DND-41 (cell line): ENCODE data around the gene CLCA1.

ENCODE experiments used
- ATAC-seq: fragments of 200-7000 bp; cut with Tn5 transposase; 3 replicates; pipeline ENCODE4 v1.9.1; 2021; ENCODE audit warnings: low read depth; ENCODE audit not compliant: insufficient read depth
- DNase-seq: peaks from one replicate; pipeline ENCODE4 v3.0.0-alpha.2; 2020
- H2AFZ ChIP-seq: 2 replicates; pipeline ENCODE4 v1.6.0; 2012; ENCODE audit warnings: low read depth, low read length
- H3K27ac ChIP-seq: 2 replicates; pipeline ENCODE4 v1.5.1; 2012; ENCODE audit warnings: low read length, inconsistent platforms
- H3K27me3 ChIP-seq: fragments of 200-600 bp; sonication (generic); 2 replicates; pipeline ENCODE4 v1.6.0; 2012; ENCODE audit warnings: low read length, mild to moderate bottlenecking, inconsistent platforms; ENCODE audit not compliant: insufficient read depth, poor library complexity
- H3K36me3 ChIP-seq: 2 replicates; pipeline ENCODE4 v1.5.1; 2012; ENCODE audit warnings: low read length, inconsistent platforms; ENCODE audit not compliant: insufficient read depth
- H3K4me1 ChIP-seq: 2 replicates; pipeline ENCODE4 v1.5.1; 2012; ENCODE audit warnings: mild to moderate bottlenecking, low read length; ENCODE audit not compliant: insufficient read depth
- H3K4me2 ChIP-seq: 2 replicates; pipeline ENCODE4 v1.6.0; 2012; ENCODE audit warnings: mild to moderate bottlenecking, moderate library complexity, low read length, inconsistent platforms; ENCODE audit not compliant: insufficient read depth
- H3K4me3 ChIP-seq, 2 experiments: fragments of 200-600 bp in 1 of 2; shearing (Covaris generic) in 1 of 2; 2 replicates each; pipeline ENCODE4 v1.5.1; 2012 to 2016; ENCODE audit warnings: inconsistent platforms in 2 of 2, low read length in 2 of 2, mild to moderate bottlenecking in 2 of 2, low read depth in 1 of 2, moderate library complexity in 1 of 2
- H3K79me2 ChIP-seq: 2 replicates; pipeline ENCODE4 v1.6.0; 2012; ENCODE audit warnings: low read length, inconsistent platforms; ENCODE audit not compliant: insufficient read depth
- H3K9ac ChIP-seq: 2 replicates; pipeline ENCODE4 v1.6.0; 2012; ENCODE audit warnings: low read depth, mild to moderate bottlenecking, inconsistent platforms, low read length, moderate library complexity
- H3K9me3 ChIP-seq: 2 replicates; pipeline ENCODE4 v1.5.1; 2012; ENCODE audit warnings: low read length, moderate library complexity, mild to moderate bottlenecking, inconsistent platforms; ENCODE audit not compliant: insufficient read depth, severe bottlenecking
- H4K20me1 ChIP-seq: 2 replicates; pipeline ENCODE4 v1.6.0; 2012; ENCODE audit warnings: low read length; ENCODE audit not compliant: insufficient read depth
- EZH2 ChIP-seq: IDR thresholded peaks from 3 replicates; pipeline ENCODE4 v1.6.1; 2012; ENCODE audit warnings: borderline replicate concordance, low read depth, mild to moderate bottlenecking, moderate library complexity, low read length, inconsistent platforms; ENCODE audit not compliant: severe bottlenecking
- TF ChIP-seq, protein P1 (sequence below): IDR thresholded peaks from 2 replicates; pipeline ENCODE4 v1.5.1; 2012; ENCODE audit warnings: borderline replicate concordance, low read length, moderate library complexity, mild to moderate bottlenecking; ENCODE audit not compliant: poor library complexity, severe bottlenecking; ENCODE audit errors: extremely low read depth

Gene CLCA1

DNA sequence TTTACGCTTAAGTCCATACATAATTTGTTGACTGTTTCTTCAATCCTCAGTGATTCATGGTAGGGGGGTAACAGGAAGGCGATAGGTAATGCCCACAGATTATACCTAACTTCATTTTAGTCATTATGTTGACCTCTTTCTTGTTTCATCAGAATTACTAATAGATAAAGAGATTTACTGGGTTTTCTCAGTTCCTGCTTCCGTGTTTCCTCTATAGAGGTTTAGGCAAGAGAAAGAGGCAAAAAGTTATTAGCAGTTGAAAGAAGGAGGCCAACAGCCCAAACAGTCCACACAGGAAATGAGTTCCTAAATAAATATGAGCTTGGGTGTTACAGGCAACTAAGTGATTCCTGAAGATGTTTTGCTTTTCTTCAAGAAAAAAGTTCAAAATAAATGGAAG, 17.9 kb upstream of the CLCA1 start:
- no peaks in the 10 kb centered on the region for H3K27me3 ChIP-seq
- H3K27ac ChIP-seq = no peak overlapping the region
- H3K9me3 ChIP-seq = no peaks in the 10 kb centered on the region
- H3K4me2 ChIP-seq = no peak overlapping the region
- H2AFZ ChIP-seq = 0 out of 2 replicates have a peak overlapping the region, but pooled peaks have one; percentile 13
- DNase-seq (no peak), ATAC-seq (0 out of 3 replicates have a peak, but pooled peaks have one; percentile 27)
- H3K9ac ChIP-seq = no peak overlapping the region
- H3K79me2 ChIP-seq = no peaks in the 10 kb centered on the region
- no peak overlapping the region for H3K4me3 ChIP-seq
- H3K4me1 ChIP-seq = 0 out of 2 replicates have a peak, but pooled peaks cover 8% of the 10 kb centered on the region
- no peak for TF ChIP-seq EZH2
- TF ChIP-seq, protein P1, sequence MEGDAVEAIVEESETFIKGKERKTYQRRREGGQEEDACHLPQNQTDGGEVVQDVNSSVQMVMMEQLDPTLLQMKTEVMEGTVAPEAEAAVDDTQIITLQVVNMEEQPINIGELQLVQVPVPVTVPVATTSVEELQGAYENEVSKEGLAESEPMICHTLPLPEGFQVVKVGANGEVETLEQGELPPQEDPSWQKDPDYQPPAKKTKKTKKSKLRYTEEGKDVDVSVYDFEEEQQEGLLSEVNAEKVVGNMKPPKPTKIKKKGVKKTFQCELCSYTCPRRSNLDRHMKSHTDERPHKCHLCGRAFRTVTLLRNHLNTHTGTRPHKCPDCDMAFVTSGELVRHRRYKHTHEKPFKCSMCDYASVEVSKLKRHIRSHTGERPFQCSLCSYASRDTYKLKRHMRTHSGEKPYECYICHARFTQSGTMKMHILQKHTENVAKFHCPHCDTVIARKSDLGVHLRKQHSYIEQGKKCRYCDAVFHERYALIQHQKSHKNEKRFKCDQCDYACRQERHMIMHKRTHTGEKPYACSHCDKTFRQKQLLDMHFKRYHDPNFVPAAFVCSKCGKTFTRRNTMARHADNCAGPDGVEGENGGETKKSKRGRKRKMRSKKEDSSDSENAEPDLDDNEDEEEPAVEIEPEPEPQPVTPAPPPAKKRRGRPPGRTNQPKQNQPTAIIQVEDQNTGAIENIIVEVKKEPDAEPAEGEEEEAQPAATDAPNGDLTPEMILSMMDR = no peak
- H3K36me3 ChIP-seq = no peaks in the 10 kb centered on the region
- H4K20me1 ChIP-seq = no peaks in the 10 kb centered on the region

DNA sequence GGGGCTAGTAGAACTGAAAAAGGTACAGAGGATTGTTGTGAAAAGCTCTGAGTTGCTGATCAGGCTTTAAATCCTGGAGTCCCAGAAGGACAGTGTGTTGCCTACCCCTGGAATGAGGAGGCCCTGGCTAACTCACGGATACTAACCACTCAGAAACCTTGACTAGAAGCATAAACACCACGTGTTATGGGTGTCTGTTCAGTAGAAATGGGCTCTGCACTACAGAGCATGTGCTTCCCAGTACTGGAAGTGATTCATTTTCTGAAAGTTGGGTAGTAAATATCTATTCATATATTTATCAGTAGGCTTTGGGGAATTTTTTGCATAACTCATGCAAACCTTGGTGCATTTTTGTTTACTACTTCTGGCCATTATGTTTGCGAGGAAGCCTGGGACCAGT, 15.1 kb upstream of the CLCA1 start:
- no peak overlapping the region for H3K9ac ChIP-seq
- no peaks in the 10 kb centered on the region for H3K9me3 ChIP-seq
- no peaks in the 10 kb centered on the region for H3K79me2 ChIP-seq
- no peak for DNase-seq
- no peak for ATAC-seq
- no peak overlapping the region for H3K4me3 ChIP-seq
- no peaks in the 10 kb centered on the region for H3K27me3 ChIP-seq
- TF ChIP-seq, protein P1 = no peak
- no peak for TF ChIP-seq EZH2
- 0 out of 2 replicates have a peak, but pooled peaks cover 8% of the 10 kb centered on the region for H3K4me1 ChIP-seq
- H2AFZ ChIP-seq = no peak overlapping the region
- H3K27ac ChIP-seq = no peak overlapping the region
- H3K4me2 ChIP-seq = no peak overlapping the region
- no peaks in the 10 kb centered on the region for H3K36me3 ChIP-seq
- no peaks in the 10 kb centered on the region for H4K20me1 ChIP-seq

DNA sequence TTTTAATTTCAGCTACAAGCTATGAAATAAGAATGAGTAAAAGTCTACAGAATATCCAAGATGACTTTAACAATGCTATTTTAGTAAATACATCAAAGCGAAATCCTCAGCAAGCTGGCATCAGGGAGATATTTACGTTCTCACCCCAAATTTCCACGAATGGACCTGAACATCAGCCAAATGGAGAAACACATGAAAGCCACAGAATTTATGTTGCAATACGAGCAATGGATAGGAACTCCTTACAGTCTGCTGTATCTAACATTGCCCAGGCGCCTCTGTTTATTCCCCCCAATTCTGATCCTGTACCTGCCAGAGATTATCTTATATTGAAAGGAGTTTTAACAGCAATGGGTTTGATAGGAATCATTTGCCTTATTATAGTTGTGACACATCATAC, 13.7 kb upstream of the CLCA1 start:
- no peak for ATAC-seq
- Histone ChIP-seq H3K4me2 (no peak overlapping the region), H3K27me3 (no peaks in the 10 kb centered on the region), H3K36me3 (no peaks in the 10 kb centered on the region), H3K27ac (no peak overlapping the region), H3K9me3 (no peaks in the 10 kb centered on the region), H3K4me3 (no peak overlapping the region), H3K4me1 (0 out of 2 replicates have a peak, but pooled peaks cover 8% of the 10 kb centered on the region), H4K20me1 (no peaks in the 10 kb centered on the region), H3K9ac (no peak overlapping the region), H3K79me2 (no peaks in the 10 kb centered on the region), H2AFZ (no peak overlapping the region)
- DNase-seq = no peak
- no peak for TF ChIP-seq EZH2
- TF ChIP-seq, protein P1 = no peak

DNA sequence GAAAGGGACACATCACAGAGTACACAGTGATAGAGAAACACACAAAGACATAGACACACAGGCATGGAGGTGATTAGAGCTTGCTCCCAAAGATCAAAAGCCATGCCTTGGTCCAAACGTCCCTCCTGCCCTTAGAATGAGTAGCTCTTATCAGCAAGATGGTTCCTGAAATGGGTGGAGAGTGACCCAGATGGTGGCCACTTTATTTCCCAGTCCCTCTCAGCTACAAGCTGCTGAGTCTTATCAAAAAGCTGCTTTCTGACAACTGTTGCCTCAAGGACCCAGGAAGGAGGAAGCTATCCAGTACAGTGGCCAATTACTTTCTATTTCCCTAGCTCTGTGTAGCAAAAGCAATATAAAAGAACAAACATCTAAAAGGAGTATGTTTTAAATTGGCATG, 7.7 kb upstream of the CLCA1 start:
- no peaks in the 10 kb centered on the region for H4K20me1 ChIP-seq
- no peak overlapping the region for H2AFZ ChIP-seq
- H3K27me3 ChIP-seq = no peaks in the 10 kb centered on the region
- no peak overlapping the region for H3K27ac ChIP-seq
- DNase-seq (no peak), ATAC-seq (no peak)
- no peak overlapping the region for H3K4me3 ChIP-seq
- no peak overlapping the region for H3K9ac ChIP-seq
- H3K9me3 ChIP-seq = no peaks in the 10 kb centered on the region
- H3K4me1 ChIP-seq = no peaks in the 10 kb centered on the region
- TF ChIP-seq, protein P1 = no peak
- no peak for TF ChIP-seq EZH2
- H3K4me2 ChIP-seq = no peak overlapping the region
- H3K79me2 ChIP-seq = no peaks in the 10 kb centered on the region
- no peaks in the 10 kb centered on the region for H3K36me3 ChIP-seq
